Osteocyte (in vitro differentiated cells): ENCODE data around the gene PARD3B. TPM values are rescaled to one million over a fixed set of nuclear protein-coding genes. Genes with fewer than 3 reads are reported as not detected.

Experiments used
- DNase-seq: peaks from one replicate; pipeline ENCODE4 v3.0.0; 2021; ENCODE audit warnings: mixed read lengths; ENCODE audit not compliant: unreplicated experiment; ENCODE audit errors: extremely low spot score
- H3K27ac Mint-ChIP-seq: one replicate; pipeline ENCODE4 v1.8.0; 2021; ENCODE audit warnings: mild to moderate bottlenecking, mixed read lengths; ENCODE audit not compliant: unreplicated experiment
- H3K27me3 Mint-ChIP-seq: one replicate; pipeline ENCODE4 v1.8.0; 2021; ENCODE audit warnings: mixed read lengths; ENCODE audit not compliant: unreplicated experiment
- H3K36me3 Mint-ChIP-seq: one replicate; pipeline ENCODE4 v1.8.0; 2021; ENCODE audit warnings: mixed read lengths; ENCODE audit not compliant: unreplicated experiment
- H3K4me1 Mint-ChIP-seq: one replicate; pipeline ENCODE4 v1.8.0; 2021; ENCODE audit warnings: mixed read lengths; ENCODE audit not compliant: unreplicated experiment
- H3K4me3 Mint-ChIP-seq: one replicate; pipeline ENCODE4 v1.8.0; 2021; ENCODE audit warnings: mild to moderate bottlenecking, moderate library complexity, mixed read lengths; ENCODE audit not compliant: unreplicated experiment
- H3K9me3 Mint-ChIP-seq: one replicate; pipeline ENCODE4 v1.8.0; 2021; ENCODE audit warnings: mixed read lengths; ENCODE audit not compliant: unreplicated experiment
- total RNA-seq: library from RNA; stranded (reverse); gene quantifications from 2 replicates; pipeline ENCODE4 v1.2.1, GENCODE V29; 2021
- TF ChIP-seq, protein P1 (sequence below): fragments of 200-600 bp; sonication (generic); IDR thresholded peaks from 2 replicates; pipeline ENCODE4 v1.5.0; 2021; ENCODE audit warnings: antibody characterized with exemption, mild to moderate bottlenecking, moderate library complexity

PARD3B gene
- total RNA-seq, 1 donor from 2014 or later, result 26.7 TPM

DNA sequence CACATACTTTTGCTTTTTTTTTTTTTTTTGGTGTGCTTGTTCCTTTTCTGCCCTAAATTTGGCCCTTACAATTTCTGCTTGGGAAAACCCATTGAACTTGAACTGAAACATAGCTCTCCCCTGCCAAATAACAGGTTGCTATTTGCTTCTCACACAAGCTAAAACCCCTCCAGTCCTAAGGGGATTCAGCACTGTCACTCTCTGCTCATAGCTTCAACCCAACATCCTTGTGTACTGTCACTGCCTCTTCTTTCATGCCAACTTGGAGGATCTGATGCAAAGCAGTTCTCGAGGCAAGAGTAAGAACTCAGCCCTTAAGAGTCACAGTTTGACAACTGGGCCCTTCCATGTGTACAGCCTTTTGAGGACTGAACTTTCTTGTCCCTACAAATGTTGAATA is 1106.4 kb downstream of the PARD3B start:
- Mint-ChIP-seq H3K4me1 (peaks cover 12% of the 10 kb centered on the region), H3K36me3 (no peaks in the 10 kb centered on the region), H3K27ac (no peak overlapping the region), H3K4me3 (no peak overlapping the region), H3K27me3 (no peaks in the 10 kb centered on the region), H3K9me3 (no peaks in the 10 kb centered on the region)
- DNase-seq, result no peak
- TF ChIP-seq, protein P1, sequence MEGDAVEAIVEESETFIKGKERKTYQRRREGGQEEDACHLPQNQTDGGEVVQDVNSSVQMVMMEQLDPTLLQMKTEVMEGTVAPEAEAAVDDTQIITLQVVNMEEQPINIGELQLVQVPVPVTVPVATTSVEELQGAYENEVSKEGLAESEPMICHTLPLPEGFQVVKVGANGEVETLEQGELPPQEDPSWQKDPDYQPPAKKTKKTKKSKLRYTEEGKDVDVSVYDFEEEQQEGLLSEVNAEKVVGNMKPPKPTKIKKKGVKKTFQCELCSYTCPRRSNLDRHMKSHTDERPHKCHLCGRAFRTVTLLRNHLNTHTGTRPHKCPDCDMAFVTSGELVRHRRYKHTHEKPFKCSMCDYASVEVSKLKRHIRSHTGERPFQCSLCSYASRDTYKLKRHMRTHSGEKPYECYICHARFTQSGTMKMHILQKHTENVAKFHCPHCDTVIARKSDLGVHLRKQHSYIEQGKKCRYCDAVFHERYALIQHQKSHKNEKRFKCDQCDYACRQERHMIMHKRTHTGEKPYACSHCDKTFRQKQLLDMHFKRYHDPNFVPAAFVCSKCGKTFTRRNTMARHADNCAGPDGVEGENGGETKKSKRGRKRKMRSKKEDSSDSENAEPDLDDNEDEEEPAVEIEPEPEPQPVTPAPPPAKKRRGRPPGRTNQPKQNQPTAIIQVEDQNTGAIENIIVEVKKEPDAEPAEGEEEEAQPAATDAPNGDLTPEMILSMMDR, result no peak

DNA sequence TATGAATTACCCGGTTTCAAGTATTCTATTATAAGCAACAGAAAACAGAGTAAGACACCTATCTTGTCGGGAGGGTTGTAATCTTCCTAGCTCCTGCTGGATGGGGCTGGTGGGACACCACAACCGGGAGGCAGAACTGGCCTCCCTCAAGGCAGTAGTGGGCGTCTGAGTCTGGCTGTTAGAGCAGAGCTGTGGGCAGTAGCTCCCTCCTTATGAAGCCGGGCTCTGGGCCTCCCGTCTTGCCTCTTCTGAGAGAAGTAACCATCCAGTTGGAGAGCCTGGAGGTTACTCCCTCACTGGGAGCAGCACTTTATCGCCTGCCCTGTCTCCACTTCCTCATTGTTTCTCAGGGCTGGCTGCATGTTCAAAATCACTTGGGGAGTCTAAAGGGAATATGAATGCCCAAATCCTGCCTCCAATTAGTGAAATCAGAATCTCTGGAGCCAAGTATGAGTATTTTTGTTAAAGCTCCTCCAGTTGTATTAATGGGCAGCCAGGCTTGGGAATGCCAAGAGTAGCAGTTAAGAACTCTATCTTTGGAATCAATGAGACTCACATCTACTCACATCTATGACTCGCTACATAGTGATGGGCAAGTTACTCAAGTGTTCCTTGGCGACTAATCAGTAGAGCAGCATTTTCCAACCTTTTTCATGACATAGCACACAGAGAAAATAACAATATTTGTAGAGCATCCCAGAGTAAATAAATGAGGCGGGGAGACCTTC is 1109.8 kb downstream of the PARD3B start:
- H3K36me3 Mint-ChIP-seq, result no peaks in the 10 kb centered on the region
- no peak overlapping the region for H3K4me3 Mint-ChIP-seq
- DNase-seq, result no peak
- H3K27ac Mint-ChIP-seq, result no peak overlapping the region
- H3K4me1 Mint-ChIP-seq, result peaks cover 9% of the 10 kb centered on the region
- H3K9me3 Mint-ChIP-seq, result no peaks in the 10 kb centered on the region
- no peaks in the 10 kb centered on the region for H3K27me3 Mint-ChIP-seq
- TF ChIP-seq, protein P1, result no peak

DNA sequence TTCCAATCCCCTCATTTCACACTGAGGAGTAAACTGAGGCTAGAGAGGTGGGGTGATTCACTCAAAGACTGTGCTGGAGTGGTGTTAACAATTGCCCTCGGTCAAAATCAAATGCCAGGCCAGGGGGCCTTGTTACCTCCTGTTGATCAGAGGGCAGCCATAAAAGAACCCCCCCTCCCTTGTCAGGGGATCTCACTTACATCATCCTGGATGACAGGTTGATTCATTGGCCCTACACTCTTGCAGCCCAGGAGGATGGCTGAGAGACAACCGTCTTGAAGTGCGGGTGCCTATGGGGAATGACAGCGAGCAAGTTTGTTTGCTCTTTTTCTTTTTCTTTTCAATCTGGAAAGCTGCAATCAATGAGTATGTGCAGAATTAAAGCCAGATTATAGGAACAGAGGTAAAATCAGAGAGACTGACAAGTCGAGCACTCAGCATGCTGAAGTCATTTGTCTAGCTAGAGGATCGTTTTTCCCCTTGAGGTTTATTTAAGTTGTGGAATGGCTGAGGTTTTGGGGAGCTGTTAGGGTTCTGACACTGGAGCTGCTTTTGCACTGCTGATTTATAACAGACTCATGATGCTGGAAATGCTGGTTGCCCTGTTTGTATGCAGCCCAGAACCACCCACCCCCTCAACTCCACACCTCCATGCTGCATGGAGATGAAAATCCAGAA is 1110.6 kb downstream of the PARD3B start:
- Mint-ChIP-seq H3K4me3 (no peak overlapping the region), H3K27me3 (no peaks in the 10 kb centered on the region), H3K27ac (no peak overlapping the region), H3K36me3 (no peaks in the 10 kb centered on the region), H3K4me1 (peaks cover 9% of the 10 kb centered on the region), H3K9me3 (no peaks in the 10 kb centered on the region)
- DNase-seq, result no peak
- TF ChIP-seq, protein P1, result no peak

DNA sequence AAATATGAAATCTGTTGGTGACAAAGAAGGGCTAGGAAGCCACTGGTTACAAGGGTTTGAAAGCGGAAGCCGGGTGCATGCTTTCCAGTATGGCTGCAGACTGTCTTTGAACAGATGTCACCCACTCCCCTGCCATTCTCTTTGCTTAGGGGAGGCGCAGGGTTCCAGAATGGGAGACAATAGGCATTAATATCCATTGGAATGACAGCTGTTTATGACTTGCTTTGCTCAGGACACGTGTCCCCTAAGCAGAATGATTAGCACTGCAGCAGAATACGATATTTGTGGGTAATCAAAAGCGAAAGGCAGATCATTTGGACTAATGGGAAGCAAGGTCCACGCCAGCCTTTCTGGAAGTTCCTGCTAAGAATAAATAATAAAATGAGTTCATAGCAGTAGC is 1111.2 kb downstream of the PARD3B start:
- Mint-ChIP-seq H3K27ac (no peak overlapping the region), H3K9me3 (no peaks in the 10 kb centered on the region), H3K4me3 (no peak overlapping the region), H3K36me3 (no peaks in the 10 kb centered on the region), H3K4me1 (peaks cover 14% of the 10 kb centered on the region), H3K27me3 (no peaks in the 10 kb centered on the region)
- no peak for DNase-seq
- TF ChIP-seq, protein P1, result no peak

DNA sequence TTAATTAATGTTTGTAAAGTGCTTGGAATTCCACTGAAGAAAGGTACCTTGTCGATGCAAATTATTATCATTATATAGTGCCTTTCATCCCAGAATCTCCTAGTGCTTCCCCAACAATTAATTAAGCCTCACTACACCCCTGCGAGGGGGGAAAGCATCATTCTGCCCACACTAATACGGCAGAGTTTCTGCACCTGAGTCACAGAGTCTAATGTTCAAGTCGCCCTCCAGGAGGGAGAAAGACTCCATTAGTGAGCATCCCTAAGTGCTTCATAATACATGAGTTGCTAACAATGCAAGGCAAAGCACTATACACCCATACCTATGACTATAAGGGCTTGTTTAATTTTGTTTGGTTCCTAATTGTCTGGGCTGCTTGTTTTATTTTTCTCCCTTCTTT is 1111.7 kb downstream of the PARD3B start:
- H3K27me3 Mint-ChIP-seq, result no peaks in the 10 kb centered on the region
- no peak overlapping the region for H3K4me3 Mint-ChIP-seq
- no peaks in the 10 kb centered on the region for H3K9me3 Mint-ChIP-seq
- peaks cover 15% of the 10 kb centered on the region for H3K4me1 Mint-ChIP-seq
- TF ChIP-seq, protein P1, result no peak
- no peak overlapping the region for H3K27ac Mint-ChIP-seq
- no peak for DNase-seq
- H3K36me3 Mint-ChIP-seq, result no peaks in the 10 kb centered on the region
